Aorta (tissue), 5 donors: ENCODE measurements around the gene FARP1. TPM values are rescaled to one million over a fixed set of nuclear protein-coding genes. Genes with fewer than 3 reads are reported as not detected.

ENCODE experiments used
- ATAC-seq: fragments of 200-7000 bp; cut with Tn5 transposase; one replicate; pipeline ENCODE4 v1.9.1; 2022; ENCODE audit warnings: moderate library complexity; ENCODE audit not compliant: low FRiP score
- DNase-seq, 2 donors: peaks; one replicate each; pipeline ENCODE4 v3.0.0-alpha.2; 2020
- H3K27ac ChIP-seq, 2 donors: one replicate each; pipeline ENCODE4 v1.5.1; 2013; ENCODE audit warnings: low read length in 2 of 2, mild to moderate bottlenecking in 2 of 2, moderate library complexity in 2 of 2, control low read depth in 1 of 2, inconsistent platforms in 1 of 2, low read depth in 1 of 2
- H3K27me3 ChIP-seq, 2 donors: one replicate each; pipeline ENCODE4 v1.6.1; 2013; ENCODE audit warnings: control low read depth in 1 of 2, low read length in 1 of 2, mild to moderate bottlenecking in 1 of 2, moderate library complexity in 1 of 2; ENCODE audit not compliant: insufficient read depth in 2 of 2, control insufficient read depth in 1 of 2
- H3K36me3 ChIP-seq, 2 donors: one replicate each; pipeline ENCODE4 v1.6.1; 2013; ENCODE audit warnings: control low read depth in 1 of 2, low read length in 1 of 2, mild to moderate bottlenecking in 1 of 2; ENCODE audit not compliant: insufficient read depth in 2 of 2, control insufficient read depth in 1 of 2
- H3K4me1 ChIP-seq, 2 donors: one replicate each; pipeline ENCODE4 v1.6.1; 2013; ENCODE audit warnings: low read length in 2 of 2, control low read depth in 1 of 2, mild to moderate bottlenecking in 1 of 2, moderate library complexity in 1 of 2; ENCODE audit not compliant: insufficient read depth in 2 of 2, control insufficient read depth in 1 of 2
- H3K4me3 ChIP-seq, 2 donors: one replicate each; pipeline ENCODE4 v1.5.1; 2013; ENCODE audit warnings: low read length in 2 of 2, control low read depth in 1 of 2, mild to moderate bottlenecking in 1 of 2
- H3K9me3 ChIP-seq: one replicate; pipeline ENCODE4 v1.6.1; 2013; ENCODE audit warnings: mild to moderate bottlenecking, low read length; ENCODE audit not compliant: control insufficient read depth
- WGBS, 2 donors: extraction: QIAGEN DNeasy Blood & Tissue Kit; methylation state at CpG; one replicate each; pipeline ENCODE4 v1.1.7; 2013; 5-methylcytosine and 5-hydroxymethylcytosine counted together
- intact Hi-C, 2 donors: fragments of 100-400 bp; cut with DNase I; formaldehyde crosslinking; loops; one replicate each; pipeline versions ENCODE4 v1.14.2 to v1.15.0; 2022
- polyA plus RNA-seq, 2 donors: library from polyadenylated mRNA; stranded (reverse); fragments of 200-250 nt; gene quantifications; one replicate each; pipeline ENCODE4 v1.2.3, GENCODE V29; 2013
- total RNA-seq, 2 donors: library from RNA; stranded (reverse); fragmentation: NEBNext Ultra II Directional; extraction: Animal tissue kit (Norgen Biotek cat#: 25700); gene quantifications; one replicate each; pipeline ENCODE4 v1.2.1, GENCODE V29; 2021
- donor health status: healthy with polysubstance abuse.
- donor health status: Bipolar disorder and iron deficiency.
- donor health status: DM: no; HTN: no; CAD: no.
- donor health status: DM: no; HTN: no; CAD: no.
- donor health status: DM: yes; HTN: yes; CAD: no.

Gene FARP1
- total and polyA plus RNA-seq, 4 donors, result 3.3 to 41.7 (median 23.7) TPM

- Histone ChIP-seq H3K27me3 (no peaks in the 10 kb centered on the region), H3K36me3 (no peaks in the 10 kb centered on the region), H3K9me3 (peaks cover 2% of the 10 kb centered on the region), H3K27ac (no peak overlapping the region), H3K4me3 (no peak overlapping the region), H3K4me1 (no peaks in the 10 kb centered on the region)
- intact Hi-C loops, result no loop called here
- ATAC-seq, result no peak
- 84 to 86% methylated on average over 7 of the region's 7 CpGs for WGBS, 2 donors
- no peak for DNase-seq
These were observed 280.5 kb downstream of the FARP1 start for GRCh38 chr13:98423417-98423816.

- Histone ChIP-seq H3K36me3 (no peaks in the 10 kb centered on the region), H3K4me3 (no peak overlapping the region), H3K9me3 (no peaks in the 10 kb centered on the region), H3K27me3 (no peaks in the 10 kb centered on the region), H3K27ac (no peak overlapping the region), H3K4me1 (no peaks in the 10 kb centered on the region)
- ATAC-seq (no peak), DNase-seq (no peak)
- intact Hi-C loops, result no loop called here
- 51 to 53% methylated on average over 13 of the region's 13 CpGs for WGBS, 2 donors
These were observed 284.6 kb downstream of the FARP1 start for GRCh38 chr13:98427331-98427995.

- intact Hi-C loops, result no loop called here
- 93% methylated on average over 15 of the region's 15 CpGs for WGBS, 2 donors
- DNase-seq (no peak), ATAC-seq (no peak)
- no peak overlapping the region for H3K27ac ChIP-seq
- H3K9me3 ChIP-seq, result no peaks in the 10 kb centered on the region
- H3K27me3 ChIP-seq, result no peaks in the 10 kb centered on the region
- H3K4me1 ChIP-seq, result no peaks in the 10 kb centered on the region
- no peak overlapping the region for H3K4me3 ChIP-seq
- H3K36me3 ChIP-seq, result no peaks in the 10 kb centered on the region
These were observed 285.5 kb downstream of the FARP1 start for GRCh38 chr13:98428256-98428966.

GRCh38 chr13:98429081-98429480 is 286.2 kb downstream of the FARP1 start:
- DNase-seq (no peak), ATAC-seq (no peak)
- WGBS, 2 donors, result 85 to 88% methylated on average over 10 of the region's 10 CpGs
- intact Hi-C loops, result no loop called here
- no peaks in the 10 kb centered on the region for H3K27me3 ChIP-seq
- H3K27ac ChIP-seq, result no peak overlapping the region
- H3K4me3 ChIP-seq, result no peak overlapping the region
- H3K36me3 ChIP-seq, result no peaks in the 10 kb centered on the region
- H3K4me1 ChIP-seq, result no peaks in the 10 kb centered on the region
- no peaks in the 10 kb centered on the region for H3K9me3 ChIP-seq

GRCh38 chr13:98429531-98429930 is 286.6 kb downstream of the FARP1 start:
- 96% methylated on average over 7 of the region's 7 CpGs for WGBS, 2 donors
- ATAC-seq, result no peak
- Histone ChIP-seq H3K9me3 (no peaks in the 10 kb centered on the region), H3K4me1 (no peaks in the 10 kb centered on the region), H3K27ac (no peak overlapping the region), H3K27me3 (no peaks in the 10 kb centered on the region), H3K4me3 (no peak overlapping the region), H3K36me3 (no peaks in the 10 kb centered on the region)
- DNase-seq, result no peak
- intact Hi-C loops, result no loop called here

DNA sequence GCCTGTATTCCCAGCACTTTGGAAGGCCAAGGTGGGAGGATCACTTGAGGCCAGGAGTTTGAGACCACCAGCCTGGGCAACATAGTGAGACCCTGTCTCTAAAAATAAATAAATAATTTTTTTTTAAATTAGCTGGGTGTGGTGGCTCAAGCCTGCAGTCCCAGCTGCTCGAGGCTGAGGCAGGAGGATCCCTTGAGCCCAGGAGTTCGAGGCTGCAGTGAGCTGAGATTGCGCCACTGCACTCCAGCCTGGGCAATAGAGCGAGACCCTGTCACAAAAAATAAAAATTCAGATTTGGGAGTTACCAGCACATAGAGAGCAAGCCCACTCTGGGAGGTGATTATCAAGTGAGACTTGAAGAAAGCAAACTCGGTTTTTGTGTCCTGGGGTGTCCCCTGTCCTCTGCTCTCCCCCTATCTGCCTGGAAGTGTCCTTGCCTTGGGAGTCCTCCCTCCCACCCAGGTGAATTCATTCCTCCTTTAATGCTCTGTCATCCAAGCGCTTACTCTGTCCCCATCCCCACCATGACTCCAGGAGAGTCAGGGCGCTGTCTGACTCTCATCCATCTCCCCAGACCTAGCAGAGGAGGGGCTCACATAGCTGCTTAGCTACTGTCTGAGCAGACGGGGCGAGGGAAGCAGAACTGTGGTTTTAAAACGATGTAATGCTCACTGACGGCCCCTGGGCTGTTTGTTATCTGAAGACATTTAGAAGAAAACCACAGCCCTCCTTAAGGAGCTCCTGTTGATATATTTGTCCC is 287.3 kb downstream of the FARP1 start:
- no peaks in the 10 kb centered on the region for H3K27me3 ChIP-seq
- no peak for DNase-seq
- no peak for ATAC-seq
- H3K4me3 ChIP-seq, result no peak overlapping the region
- 75 to 81% methylated on average over 11 of the region's 11 CpGs for WGBS, 2 donors
- no peaks in the 10 kb centered on the region for H3K9me3 ChIP-seq
- intact Hi-C loops, result loop anchor here in 1 of 2 donors (10.0 kb wide), 1 partner anchor 575 kb away; no protein-coding TSS in a partner anchor
- no peaks in the 10 kb centered on the region for H3K4me1 ChIP-seq
- no peaks in the 10 kb centered on the region for H3K36me3 ChIP-seq
- H3K27ac ChIP-seq, result no peak overlapping the region

GRCh38 chr13:98432638-98433037 is 289.7 kb downstream of the FARP1 start:
- Histone ChIP-seq H3K27ac (no peak overlapping the region), H3K9me3 (no peaks in the 10 kb centered on the region), H3K36me3 (no peaks in the 10 kb centered on the region), H3K4me1 (no peaks in the 10 kb centered on the region), H3K27me3 (no peaks in the 10 kb centered on the region), H3K4me3 (no peak overlapping the region)
- no peak for DNase-seq
- no peak for ATAC-seq
- 96% methylated on average over 11 of the region's 11 CpGs for WGBS, 2 donors
- intact Hi-C loops, result loop anchor here in 1 of 2 donors (10.0 kb wide), 1 partner anchor 578 kb away; no protein-coding TSS in a partner anchor

- DNase-seq (no peak), ATAC-seq (no peak)
- Histone ChIP-seq H3K27me3 (no peaks in the 10 kb centered on the region), H3K4me3 (no peak overlapping the region), H3K4me1 (no peaks in the 10 kb centered on the region), H3K27ac (no peak overlapping the region), H3K36me3 (no peaks in the 10 kb centered on the region), H3K9me3 (no peaks in the 10 kb centered on the region)
- WGBS, 2 donors, result 93 to 96% methylated on average over 10 of the region's 10 CpGs
- intact Hi-C loops, result loop anchor here in 1 of 2 donors (10.0 kb wide), 1 partner anchor 579 kb away; no protein-coding TSS in a partner anchor
These were observed 290.8 kb downstream of the FARP1 start for GRCh38 chr13:98433654-98434053.
